ENCODE data around the gene SNX19. TPM values are rescaled to one million over a fixed set of nuclear protein-coding genes. Genes with fewer than 3 reads are reported as not detected.
A peak's percentile ranks its signal among the peaks of the same experiment; 100 is the strongest.

The SNX19 gene
- total and polyA plus RNA-seq, 2 of the 4 experiments (the other 2 are of a cell fraction) = 35.9 to 113 TPM

DNA sequence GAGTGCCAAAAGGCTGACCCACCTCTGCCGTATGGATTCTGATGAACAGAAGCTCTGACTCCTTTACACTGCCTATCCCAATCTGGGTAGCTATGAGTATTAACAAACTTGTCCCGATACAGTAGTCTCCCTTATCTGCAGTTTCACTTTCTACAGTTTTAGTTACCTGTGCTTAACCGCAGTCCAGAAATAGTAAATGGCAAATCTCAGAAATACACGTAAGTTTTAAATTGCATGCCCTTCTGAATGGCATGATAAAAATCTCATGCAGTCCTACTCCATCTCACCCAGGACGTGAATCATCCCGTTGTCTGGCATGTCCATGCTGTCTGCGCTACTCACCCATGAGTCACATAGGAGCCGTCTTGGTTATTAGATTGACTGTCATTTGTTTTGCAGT, 68.8 kb downstream of the SNX19 start (continued):
- TF ChIP-seq CHD1 (IDR thresholded peaks at IDR 0.05; ENCODE audit: low read depth, low read length) = no peak

DNA sequence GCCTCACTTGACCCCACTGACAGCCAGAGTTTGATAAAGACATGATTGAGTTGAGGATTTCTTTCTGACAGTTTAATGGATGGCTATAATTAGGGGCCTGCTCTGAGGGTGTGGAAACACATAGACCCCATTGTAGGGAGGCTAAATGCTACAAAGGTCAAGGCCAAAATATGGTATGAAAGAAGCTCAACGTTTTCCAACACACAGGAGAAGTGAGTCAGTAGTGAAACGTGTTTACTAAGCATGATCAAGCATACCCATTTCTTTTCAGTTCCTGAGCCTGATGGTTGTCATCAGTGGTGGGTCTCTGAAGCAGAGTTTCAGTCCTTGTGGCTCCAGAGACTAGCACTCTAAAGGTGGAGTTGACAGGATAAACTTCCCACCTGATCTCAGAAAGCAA, 69.7 kb downstream of the SNX19 start:
- H3K4ac ChIP-seq (ENCODE audit: low read depth, low read length) = peak overlapping the region; percentile 71
- H4K91ac ChIP-seq (ENCODE audit: insufficient read depth, low read depth, low read length) = peak overlapping the region; percentile 49
- intact Hi-C loops (cut with micrococcal nuclease) (no loop called here), dilution Hi-C loops (cut with HindIII; ENCODE audit: low sequenced_read_pairs, unreplicated experiment) (no loop called here), in situ Hi-C loops (cut with MboI; ENCODE audit: low sequenced_read_pairs) (no loop called here)
- H3K4me1 ChIP-seq (ENCODE audit: control insufficient read depth, insufficient read depth, low read length) = peaks cover 8% of the 10 kb centered on the region
- H3K27me3 ChIP-seq (ENCODE audit: control insufficient read depth, insufficient read depth, low read length) = no peaks in the 10 kb centered on the region
- H3K23ac ChIP-seq (ENCODE audit: low read depth, low read length) = peak overlapping the region; percentile 66
- TF ChIP-seq RAD21 (IDR thresholded peaks at IDR 0.05; ENCODE audit: low read length) = no peak
- TF ChIP-seq NFE2L2 (IDR thresholded peaks at IDR 0.05; ENCODE audit: low read depth, low read length) = no peak
- no peak for TF ChIP-seq MAZ (IDR thresholded peaks at IDR 0.05; ENCODE audit: borderline replicate concordance, low read depth, low read length)
- TF ChIP-seq MAFK (IDR thresholded peaks at IDR 0.05; ENCODE audit: low read depth, low read length) = no peak
- no peak for TF ChIP-seq RFX5 (IDR thresholded peaks at IDR 0.05; ENCODE audit: low read depth, low read length)
- TF ChIP-seq, protein P1, sequence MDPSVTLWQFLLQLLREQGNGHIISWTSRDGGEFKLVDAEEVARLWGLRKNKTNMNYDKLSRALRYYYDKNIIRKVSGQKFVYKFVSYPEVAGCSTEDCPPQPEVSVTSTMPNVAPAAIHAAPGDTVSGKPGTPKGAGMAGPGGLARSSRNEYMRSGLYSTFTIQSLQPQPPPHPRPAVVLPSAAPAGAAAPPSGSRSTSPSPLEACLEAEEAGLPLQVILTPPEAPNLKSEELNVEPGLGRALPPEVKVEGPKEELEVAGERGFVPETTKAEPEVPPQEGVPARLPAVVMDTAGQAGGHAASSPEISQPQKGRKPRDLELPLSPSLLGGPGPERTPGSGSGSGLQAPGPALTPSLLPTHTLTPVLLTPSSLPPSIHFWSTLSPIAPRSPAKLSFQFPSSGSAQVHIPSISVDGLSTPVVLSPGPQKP (IDR thresholded peaks at IDR 0.05; ENCODE audit: borderline replicate concordance, low read depth, low read length) = no peak
- no peak for TF ChIP-seq RCOR1 (IDR thresholded peaks at IDR 0.05; ENCODE audit: insufficient replicate concordance, low read length)
- H3K56ac ChIP-seq (ENCODE audit: extremely low read depth, insufficient read depth, low read length) = peak overlapping the region; percentile 46; the same call in 1 of the 2 replicates
- H3K4me2 ChIP-seq (ENCODE audit: low read depth, low read length) = no peak overlapping the region
- peak overlapping the region; percentile 98 for H4K5ac ChIP-seq (ENCODE audit: low read depth, low read length)
- H3K27ac ChIP-seq (ENCODE audit: insufficient read depth, low read length) = no peak overlapping the region; the same call in 1 of the 2 replicates
- H3K9ac ChIP-seq (ENCODE audit: low read depth, low read length) = no peak overlapping the region
- H3K18ac ChIP-seq (ENCODE audit: low read depth, low read length) = peak overlapping the region; percentile 92; the same call in 1 of the 2 replicates
- no peaks in the 10 kb centered on the region for H3K9me3 ChIP-seq (ENCODE audit: control insufficient read depth, insufficient read depth, low read length)
- peak overlapping the region; percentile 75 for H2BK5ac ChIP-seq (ENCODE audit: low read depth, low read length, poor library complexity, severe bottlenecking)
- ChIA-PET CTCF (interaction anchor here (0.6 kb wide), 1 partner anchor 8 kb away, joined by 3 read pairs; no protein-coding TSS in a partner anchor), POLR2A (ENCODE audit: unreplicated experiment) (no interaction called here)
- H2BK15ac ChIP-seq (ENCODE audit: low read depth, low read length) = peak overlapping the region; percentile 12; the same call in 2 of the 3 replicates
- peak overlapping the region; percentile 79 for H2BK120ac ChIP-seq (ENCODE audit: low read depth, low read length)
- H3K14ac ChIP-seq (replicated peaks; ENCODE audit: low read depth, low read length) = peak overlapping the region; percentile 82; the same call in 1 of the 2 replicates
- H3K9me1 ChIP-seq (ENCODE audit: insufficient read depth, low read length) = peaks cover 13% of the 10 kb centered on the region
- peak overlapping the region; percentile 41; the same call in 1 of the 2 replicates for H2AK5ac ChIP-seq (ENCODE audit: low read depth, low read length)
- no CpG with 5 or more reads among the region's 2 CpGs for WGBS, 2 experiments (ENCODE audit: extremely low coverage in 2 of 2, insufficient read length in 1 of 2)
- peak overlapping the region; percentile 90 for H2BK20ac ChIP-seq (ENCODE audit: low read depth, low read length)
- no peaks in the 10 kb centered on the region for H3K79me1 ChIP-seq (ENCODE audit: low read depth in 1 of 2, low read length in 2 of 2)
- no peak overlapping the region for H3K4me3 ChIP-seq (ENCODE audit: insufficient read depth, low read depth, low read length)
- ATAC-seq (ENCODE audit: low read depth) (no peak), DNase-seq (peak; percentile 29)
- H2AK9ac ChIP-seq (replicated peaks; ENCODE audit: low read depth, low read length, poor library complexity) = no peak overlapping the region
- H3K36me3 ChIP-seq (ENCODE audit: control insufficient read depth, insufficient read depth, low read length) = no peaks in the 10 kb centered on the region
- H2AFZ ChIP-seq (replicated peaks; ENCODE audit: low read length, poor library complexity) = no peak overlapping the region
- H4K8ac ChIP-seq (ENCODE audit: low read depth in 2 of 2, low read length in 2 of 2) = peak overlapping the region in 1 of 2 experiments; percentile 41; a peak in 1 of 4 replicates
- no peaks in the 10 kb centered on the region for H4K20me1 ChIP-seq (ENCODE audit: insufficient read depth, low read length)
- BruUV-seq (replicated peaks) = no TSS peak
